Cerebellar cortex (tissue), 1 donor: ENCODE measurements around the gene MYLK.
"Not testable (repeated sequence)": the region's sequence is repeated elsewhere in the genome, so short reads cannot be mapped to it uniquely, and the experiment has no call there.

ENCODE experiments used
- DNase-seq: peaks from one replicate; pipeline ENCODE4 v3.0.0-alpha.2; 2015; ENCODE audit warnings: low spot score

MYLK gene

GRCh38 chr3:123884203-123884831, at the start of gene MYLK:
MYLK (minus strand) TSS chr3:123884332; CDS start chr3:123793841, 90,491 bp downstream.
- no peak for DNase-seq

DNA sequence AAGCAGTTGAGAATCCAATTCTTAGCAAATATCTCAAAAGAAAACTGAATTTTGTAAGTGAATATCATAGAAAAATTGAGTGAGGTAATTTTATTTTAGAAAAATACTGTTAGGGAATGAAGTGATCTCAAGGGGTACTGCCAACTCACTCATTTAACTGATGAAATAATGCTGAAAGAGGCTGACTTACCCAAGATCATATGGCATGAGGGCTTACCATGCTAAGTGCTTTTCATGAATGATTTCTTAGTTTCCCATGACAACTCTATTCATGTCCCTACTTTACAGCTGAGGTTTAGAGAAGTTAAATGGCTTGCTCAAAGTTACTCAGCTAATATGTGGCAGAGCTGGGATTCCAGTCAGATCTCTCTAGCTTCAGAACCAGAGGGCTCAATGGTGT, 46.3 kb upstream of the MYLK start:
- no peak for DNase-seq

- no peak for DNase-seq
These were observed 45.2 kb upstream of the MYLK start for GRCh38 chr3:123929325-123929724.

- no peak for DNase-seq
These were observed 42.3 kb upstream of the MYLK start for GRCh38 chr3:123926396-123926795.

GRCh38 chr3:123920868-123921267, 36.7 kb upstream of the MYLK start:
- no peak for DNase-seq

- no peak for DNase-seq
These were observed 36.3 kb upstream of the MYLK start for GRCh38 chr3:123920383-123920782.

DNA sequence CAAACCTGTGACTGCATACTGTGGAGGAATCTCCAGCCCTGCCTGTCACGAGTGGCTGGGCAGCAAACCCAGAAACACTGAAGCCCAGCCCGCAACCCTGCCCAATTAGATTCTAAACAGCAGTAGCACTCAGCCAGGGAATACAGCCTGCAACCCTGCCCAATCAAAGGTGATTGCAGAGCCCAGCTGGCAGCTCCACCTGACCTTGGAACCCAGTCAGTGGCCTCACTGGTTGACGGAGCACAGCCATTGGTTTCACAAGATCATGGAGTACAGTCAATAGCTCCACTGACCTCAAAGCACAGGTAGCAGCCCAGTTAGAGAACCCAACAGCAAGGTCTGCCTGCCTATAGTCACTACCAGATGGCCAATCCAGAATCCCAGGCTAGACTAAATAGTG, 35.2 kb upstream of the MYLK start:
- DNase-seq = no peak

- no peak for DNase-seq
These were observed 30.7 kb upstream of the MYLK start for GRCh38 chr3:123914829-123915228.

DNA sequence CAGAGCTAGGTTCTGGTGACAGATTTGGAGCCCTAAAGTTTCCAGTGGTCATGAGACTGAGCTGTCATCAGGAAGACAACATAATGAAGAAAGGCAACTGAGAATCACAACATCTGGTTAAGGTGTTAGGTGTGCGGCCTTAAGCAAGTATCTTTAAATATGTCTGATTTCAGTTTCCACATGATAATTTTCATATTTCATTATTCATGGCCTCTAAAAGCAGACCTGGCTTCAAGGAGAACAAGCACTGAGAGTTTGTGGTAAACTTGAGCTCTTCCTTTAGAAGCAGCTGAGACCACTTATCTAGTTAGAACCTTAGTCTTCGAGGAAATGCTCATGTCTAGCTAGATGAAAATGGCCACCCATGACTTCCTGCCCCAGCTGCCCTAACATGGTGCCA, 25.7 kb upstream of the MYLK start:
- DNase-seq = no peak

DNA sequence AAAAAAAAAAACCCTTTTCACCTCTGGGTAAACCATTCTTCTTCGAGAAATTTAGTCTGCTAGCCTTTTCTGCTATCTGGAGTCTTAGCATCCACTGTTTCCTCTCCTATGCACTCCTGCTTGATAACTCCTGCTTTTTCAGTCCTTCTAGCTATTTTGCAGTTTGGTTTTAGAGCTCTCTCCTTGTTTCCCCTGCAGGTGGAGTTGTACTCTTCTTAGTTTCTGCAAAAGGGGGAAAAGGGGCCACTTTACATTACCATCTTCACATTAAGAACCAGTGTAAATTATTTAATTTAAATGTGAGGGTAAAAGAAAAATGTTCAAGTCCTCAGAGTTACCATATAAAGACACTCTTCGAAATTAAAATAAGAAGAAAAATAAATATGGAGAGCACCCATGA, 23.6 kb upstream of the MYLK start:
- peak; percentile 2 for DNase-seq

- DNase-seq = no peak
These were observed 15.3 kb upstream of the MYLK start for GRCh38 chr3:123899300-123899865.

- DNase-seq = no peak
These were observed 8.9 kb upstream of the MYLK start for GRCh38 chr3:123893012-123893411.

DNA sequence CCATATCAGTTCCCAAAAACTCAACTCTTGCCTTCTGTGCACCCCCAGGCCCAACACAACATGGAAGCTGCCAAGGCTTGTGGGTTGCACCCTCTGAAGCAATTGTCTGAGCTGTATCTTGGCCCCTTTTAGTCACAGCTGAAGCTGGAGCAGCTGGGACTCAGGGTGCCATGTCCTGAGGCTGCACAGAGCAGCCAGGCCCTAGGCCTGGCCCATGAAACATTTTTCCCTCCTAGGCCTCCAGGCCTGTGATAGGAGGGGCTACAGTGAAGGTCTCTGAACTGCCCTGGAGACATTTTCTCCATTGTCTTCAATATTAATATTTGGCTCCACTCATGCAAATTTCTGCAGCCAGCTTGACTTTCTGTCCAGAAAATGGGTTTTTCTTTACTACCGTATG, 8.1 kb upstream of the MYLK start:
- no peak for DNase-seq

DNA sequence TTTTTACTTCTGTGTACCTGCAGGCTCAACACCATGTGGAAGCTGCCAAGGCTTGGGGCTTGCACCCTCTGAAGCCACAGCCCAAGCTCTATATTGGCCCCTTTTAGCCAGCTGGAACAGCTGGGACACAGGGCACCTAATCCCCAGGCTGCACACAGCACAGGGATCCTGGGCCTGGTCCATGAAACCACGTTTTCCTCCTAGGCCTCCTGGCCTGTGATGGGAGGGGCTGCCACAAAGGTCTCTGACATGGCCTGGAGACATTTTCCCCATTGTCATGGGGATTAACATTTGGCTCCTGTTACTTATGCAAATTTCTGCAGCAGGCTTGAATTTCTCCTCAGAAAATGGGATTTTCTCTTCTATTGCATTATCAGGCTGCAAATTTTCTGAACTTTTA, 6.9 kb upstream of the MYLK start:
- DNase-seq = not testable (repeated sequence)

DNA sequence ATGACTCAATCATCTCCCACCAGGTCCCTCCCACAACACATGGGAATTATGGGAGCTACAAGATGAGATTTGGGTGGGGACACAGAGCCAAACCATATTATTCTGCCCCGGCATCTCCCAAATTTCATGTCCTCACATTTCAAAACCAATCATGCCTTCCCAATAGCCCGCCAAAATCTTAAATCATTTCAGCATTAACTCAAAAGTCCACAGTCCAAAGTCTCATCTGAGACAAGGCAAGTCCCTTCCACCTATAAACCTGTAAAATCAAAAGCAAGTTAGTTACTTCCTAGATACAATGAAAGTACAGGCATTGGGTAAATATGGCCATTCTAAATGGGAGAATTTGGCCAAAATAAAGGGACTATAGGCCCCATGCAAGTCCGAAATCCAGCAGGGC, 6.0 kb upstream of the MYLK start:
- not testable (repeated sequence) for DNase-seq

DNA sequence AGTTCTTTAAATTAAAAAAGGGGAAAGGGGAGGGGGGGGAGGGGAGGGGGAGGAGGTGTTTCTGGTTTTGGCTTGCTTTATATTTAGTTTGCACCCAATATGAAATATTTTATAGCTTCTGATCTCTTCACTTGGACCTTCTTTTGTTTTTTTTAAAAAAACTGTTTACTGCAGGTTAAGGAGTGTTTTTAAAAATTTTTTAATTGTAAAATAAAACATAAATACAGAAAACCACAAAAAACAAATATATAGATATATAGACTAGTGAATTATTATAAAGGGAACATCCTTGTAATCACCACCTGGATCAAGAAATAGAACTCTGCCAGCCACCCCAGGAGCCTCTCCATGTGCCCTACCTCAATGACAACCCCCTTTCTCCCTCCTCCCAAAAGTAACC, 861 bp upstream of the MYLK start:
- DNase-seq = no peak

GRCh38 chr3:123883701-123884202, 380 bp downstream of the MYLK start:
- DNase-seq = no peak

DNA sequence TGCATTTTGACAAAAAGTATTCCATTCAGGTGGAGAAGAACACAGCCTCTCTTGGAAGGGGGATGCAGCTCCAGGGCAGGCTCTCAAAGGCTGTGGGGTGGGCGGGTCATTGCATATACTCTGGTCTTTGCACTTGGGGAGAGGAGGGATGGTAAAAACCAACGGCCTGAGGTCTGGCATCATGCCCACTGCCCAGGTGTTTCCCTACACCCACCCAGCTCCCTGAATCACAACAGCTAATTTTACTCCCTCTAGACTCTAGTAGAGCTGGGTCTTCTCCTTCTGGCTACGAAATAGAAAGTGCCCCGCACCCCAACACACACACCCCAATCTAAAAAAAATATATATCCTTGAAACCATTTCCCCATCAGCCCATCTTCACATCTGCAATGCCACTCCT, 1.0 kb downstream of the MYLK start:
- no peak for DNase-seq

GRCh38 chr3:123881771-123882170, 2.4 kb downstream of the MYLK start:
- DNase-seq = no peak

DNA sequence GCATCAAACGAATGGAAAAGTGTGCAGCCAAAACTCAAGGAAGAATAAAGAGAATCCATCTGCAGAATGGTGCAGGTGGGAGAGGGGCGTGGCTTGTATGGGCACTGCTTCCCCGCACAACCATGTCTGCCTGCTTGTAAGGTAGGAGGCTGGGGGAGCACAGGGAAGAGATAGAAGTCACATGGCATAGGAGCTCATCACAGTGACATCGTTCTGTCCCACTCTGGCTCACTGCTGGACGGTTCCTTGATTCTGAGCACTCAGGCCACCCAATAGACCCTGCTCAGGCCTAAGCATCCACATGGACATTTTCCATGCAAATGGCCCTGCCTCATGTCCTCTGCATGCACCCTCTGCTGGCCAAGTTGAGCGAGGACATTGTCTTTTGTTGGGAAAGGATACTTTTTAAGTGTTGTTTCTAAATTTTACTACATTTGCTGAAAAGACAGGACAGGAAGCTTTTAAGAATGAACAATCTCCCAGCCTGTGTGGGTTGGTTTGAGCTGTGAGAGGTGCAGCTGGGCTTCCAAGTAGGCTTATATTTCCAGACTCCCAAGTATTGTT, 3.1 kb downstream of the MYLK start:
- peak; percentile 7 for DNase-seq

- DNase-seq = no peak
These were observed 5.3 kb downstream of the MYLK start for GRCh38 chr3:123878807-123879206.

GRCh38 chr3:123877965-123878364, 6.2 kb downstream of the MYLK start:
- DNase-seq = no peak

DNA sequence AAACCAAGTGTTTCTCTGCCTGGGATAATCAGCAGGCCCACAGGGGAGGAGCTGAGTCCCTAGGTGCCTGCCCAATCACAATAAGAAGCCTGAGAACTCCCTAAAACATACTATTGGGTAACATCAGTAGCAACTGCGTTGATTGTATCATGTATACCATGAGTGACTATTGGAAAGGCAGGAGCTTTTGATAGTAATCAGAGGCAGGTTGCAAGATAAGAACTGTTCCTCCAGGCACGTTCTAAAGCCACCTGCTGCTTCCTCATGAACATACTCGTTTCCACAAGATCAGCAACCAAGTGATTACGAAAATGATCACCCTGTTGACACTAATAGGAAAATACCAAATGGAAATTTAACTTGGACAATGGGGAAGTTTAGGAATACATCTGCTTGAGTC, 6.7 kb downstream of the MYLK start:
- no peak for DNase-seq

- DNase-seq = no peak
These were observed 7.3 kb downstream of the MYLK start for GRCh38 chr3:123876858-123877257.
